ENCODE data around the gene IL22.

DNA sequence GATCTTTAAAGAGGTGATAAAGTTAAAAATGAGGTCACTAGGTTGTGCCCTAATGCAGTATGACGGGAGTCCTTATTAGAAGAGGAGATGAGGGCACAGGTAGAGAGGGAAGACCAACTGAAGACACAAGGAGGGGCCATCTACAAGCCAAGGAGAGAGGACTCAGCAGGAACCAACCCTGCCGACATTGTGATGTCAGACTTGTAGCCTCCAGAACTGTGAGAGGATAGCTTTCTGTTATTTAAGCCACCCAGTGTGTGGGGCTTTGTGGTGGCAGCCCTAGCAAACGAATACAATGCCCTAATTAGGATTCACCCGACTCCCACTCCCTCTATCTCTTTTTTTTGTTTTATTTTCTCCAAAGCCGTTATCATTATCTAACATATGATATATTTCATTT lies 19.9 kb downstream of the IL22 start:
- TF ChIP-seq TAF1 (IDR thresholded peaks at IDR 0.05; ENCODE audit: low read depth), result no peak
- TF ChIP-seq RAD21 (IDR thresholded peaks at IDR 0.05; ENCODE audit: low read depth), result no peak
- TF ChIP-seq EP300 (IDR thresholded peaks at IDR 0.05; ENCODE audit: borderline replicate concordance), result no peak
- TF ChIP-seq TEAD4 (IDR thresholded peaks at IDR 0.05), result no peak
